ENCODE data around the gene RPAIN.
A peak's percentile ranks its signal among the peaks of the same experiment; 100 is the strongest.

Gene RPAIN, protein sequence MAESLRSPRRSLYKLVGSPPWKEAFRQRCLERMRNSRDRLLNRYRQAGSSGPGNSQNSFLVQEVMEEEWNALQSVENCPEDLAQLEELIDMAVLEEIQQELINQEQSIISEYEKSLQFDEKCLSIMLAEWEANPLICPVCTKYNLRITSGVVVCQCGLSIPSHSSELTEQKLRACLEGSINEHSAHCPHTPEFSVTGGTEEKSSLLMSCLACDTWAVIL

DNA sequence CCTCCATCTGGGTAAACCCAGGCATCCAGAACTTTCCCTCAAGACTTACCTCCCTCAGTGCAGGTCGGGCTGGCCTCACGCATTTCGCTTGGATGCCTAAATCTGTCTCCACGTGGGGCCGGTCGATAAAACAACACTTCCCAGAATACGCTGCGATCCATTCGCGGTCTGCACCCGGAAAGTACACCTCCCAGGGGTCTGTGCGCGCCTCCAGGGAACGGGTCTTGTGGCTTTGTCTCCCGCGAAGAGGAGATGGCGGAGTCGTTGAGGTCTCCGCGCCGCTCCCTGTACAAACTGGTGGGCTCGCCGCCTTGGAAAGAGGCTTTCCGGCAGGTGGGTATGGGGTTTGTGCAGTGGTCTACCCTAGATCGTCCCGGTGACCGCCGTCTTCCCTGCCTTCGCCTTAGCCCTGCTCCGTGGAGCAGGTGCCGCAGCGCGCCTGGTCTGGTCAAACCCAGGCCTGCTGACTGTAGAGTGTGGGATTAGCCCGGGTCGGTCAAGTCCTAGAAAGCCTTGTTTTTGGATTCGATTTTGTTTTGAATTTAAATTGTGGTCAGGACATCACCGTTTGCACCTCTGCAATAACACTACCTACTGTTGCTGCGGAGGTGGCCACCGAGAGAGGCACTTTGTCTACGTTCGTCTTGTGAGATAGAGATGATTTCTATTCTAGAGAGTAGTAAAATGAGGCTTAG, at the start of gene RPAIN:
TSS of gene RPAIN (plus strand) at position 224 of the 695 bp plus-strand sequence. CDS start at position 253, 29 bp downstream.
- DNase-seq: peak; percentile 83 to 87

DNA sequence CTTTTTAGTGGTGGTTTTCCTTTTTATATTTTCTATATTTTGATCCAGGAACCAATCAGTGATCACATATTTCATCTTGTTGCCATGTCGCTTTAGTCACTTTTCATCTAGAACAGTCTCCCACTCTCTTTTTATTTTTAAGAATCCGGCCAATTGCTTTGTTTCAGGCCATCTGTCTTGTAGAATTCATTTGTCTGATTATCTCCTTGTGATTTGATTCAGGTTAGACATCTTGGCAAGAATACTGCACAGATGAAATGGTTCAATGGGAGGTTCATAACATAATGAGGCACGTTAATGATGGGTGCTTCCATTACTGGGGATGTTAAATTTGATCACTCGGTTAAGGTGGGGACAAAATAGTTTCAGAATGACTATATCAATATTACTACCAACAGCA, 49.6 kb upstream of the RPAIN start:
- no peak for DNase-seq

DNA sequence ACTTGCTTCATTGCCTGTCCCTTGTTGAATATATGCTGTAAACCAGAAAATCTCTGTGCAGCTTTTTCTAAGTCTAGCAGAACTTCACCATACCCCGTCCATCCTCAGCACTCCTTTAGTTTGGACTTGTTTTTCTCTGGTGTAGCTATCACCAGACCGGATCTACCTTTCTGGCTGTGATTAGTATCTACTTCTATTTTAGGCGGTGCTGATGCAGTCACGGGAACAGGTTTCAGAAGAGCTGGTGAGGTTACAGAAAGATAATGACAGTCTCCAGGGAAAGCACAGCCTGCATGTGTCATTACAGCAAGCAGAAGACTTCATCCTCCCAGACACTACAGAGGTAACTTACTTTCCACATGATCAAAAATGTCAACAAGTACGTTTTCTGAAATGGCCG, 46.9 kb upstream of the RPAIN start:
- DNase-seq: no peak

DNA sequence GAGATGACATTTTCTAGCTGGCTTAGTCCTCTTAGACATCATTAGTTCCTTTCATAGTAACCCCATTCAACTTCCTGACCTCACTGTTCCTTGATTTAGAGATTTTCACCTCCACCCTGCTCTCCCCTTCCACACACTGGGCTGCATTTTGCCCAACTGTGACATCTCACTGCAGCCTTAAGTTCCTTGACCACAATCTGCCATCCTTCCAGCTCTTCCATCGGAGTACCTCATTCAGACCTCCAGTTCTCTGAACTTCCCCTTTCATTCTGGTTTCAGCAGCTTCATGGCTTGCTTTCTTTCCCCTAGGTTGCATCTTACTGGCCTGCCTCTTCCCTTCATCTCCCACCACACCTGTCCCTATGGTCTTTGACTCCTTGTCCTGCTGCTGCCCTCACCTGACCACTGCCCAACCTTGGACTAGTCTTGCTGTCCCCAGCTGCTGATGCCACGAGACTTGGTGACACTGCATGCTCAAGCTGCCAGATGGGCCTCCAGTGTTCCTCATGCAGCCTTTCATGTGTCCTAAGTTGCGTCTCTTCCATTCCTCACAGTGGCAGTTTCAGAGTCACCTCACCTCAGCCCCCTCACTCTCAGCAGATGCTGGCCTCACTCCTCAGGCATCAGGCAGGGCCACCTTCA, 41.3 kb upstream of the RPAIN start:
- no peak for DNase-seq

DNA sequence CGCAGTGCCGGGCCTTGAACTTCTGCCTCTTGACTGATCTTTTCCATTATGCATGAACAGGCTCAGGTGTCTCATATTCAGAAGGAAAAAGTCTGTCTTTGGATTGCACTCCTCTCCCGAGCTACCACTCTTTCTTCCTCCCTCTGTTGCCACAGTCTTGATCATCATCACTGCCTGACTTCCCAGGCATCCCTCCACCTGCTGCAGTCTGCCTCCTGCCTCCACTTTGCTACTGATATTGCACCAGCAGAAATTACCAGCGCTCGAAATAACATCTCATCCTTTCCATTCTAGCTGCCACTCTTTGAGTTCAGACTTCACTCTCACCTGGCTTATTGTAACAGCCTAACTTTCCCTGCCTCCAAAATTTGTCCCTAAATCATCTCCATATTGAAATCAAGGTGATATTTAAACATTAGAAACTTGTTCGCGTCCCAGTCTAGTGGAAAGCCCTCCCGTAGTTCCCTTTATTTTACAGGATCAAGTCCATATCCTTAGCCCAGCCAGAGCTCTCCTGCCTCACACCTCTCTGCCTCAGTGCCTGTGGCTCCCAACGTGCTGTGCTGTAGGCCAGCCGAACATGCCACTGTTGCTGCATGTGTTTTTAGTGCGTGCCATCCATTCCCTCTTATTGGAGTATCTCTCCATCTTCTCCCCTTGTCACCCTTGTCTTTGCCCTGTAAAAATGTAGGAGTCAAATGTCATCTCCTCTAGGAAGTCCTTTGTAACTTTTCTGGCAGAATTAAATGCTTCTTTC, 40.5 kb upstream of the RPAIN start:
- DNase-seq: no peak

DNA sequence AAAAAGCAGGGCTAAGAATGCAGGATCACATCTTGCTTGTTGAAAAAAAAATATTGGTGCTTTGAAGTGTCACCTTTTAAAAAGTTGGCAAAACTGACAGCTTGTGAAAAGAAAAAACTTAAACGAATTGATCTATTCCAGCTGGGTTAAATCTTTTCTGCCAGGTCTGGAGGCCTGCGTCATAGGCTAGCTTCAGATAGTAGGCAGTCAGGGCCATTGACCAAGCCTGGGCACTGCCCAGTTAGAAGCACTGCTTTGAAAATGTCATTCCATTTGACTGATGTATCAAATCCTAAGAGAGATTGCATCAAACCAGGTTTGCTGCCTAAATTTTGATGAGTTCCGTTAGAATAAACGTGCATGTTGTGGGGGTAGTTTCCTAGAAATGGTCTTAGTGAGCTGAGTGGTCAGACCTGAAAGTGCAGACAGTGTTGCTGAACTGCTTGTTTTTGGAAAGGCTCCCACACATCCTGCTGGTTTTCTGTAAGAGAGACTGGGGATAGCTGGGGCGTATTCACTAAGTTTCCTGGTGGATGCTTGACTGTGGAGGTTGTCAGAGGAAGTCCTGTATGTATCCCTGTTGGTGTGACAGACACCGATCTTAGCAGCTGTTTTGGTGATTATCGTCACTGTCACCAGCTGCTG, 39.4 kb upstream of the RPAIN start:
- no peak for DNase-seq

DNA sequence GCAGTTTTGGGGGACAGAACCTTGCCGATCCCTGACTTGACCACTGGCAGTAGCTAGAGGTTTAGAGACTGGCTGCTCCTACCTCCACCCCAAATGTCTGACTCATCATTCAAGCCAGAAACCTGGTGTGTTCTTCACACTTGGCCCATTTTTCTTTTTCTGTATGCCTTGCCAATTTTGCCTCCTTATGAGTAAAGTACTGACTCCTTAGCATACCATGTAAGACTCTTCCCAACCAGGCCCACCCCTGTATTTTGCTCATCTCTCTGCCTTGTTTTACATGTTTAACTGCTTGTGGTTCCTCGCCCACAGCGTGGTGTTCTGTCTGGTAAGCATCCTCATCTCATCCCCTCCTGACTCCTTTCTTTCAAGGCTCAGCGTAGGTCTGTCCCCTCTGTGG, 38.4 kb upstream of the RPAIN start:
- no peak for DNase-seq

DNA sequence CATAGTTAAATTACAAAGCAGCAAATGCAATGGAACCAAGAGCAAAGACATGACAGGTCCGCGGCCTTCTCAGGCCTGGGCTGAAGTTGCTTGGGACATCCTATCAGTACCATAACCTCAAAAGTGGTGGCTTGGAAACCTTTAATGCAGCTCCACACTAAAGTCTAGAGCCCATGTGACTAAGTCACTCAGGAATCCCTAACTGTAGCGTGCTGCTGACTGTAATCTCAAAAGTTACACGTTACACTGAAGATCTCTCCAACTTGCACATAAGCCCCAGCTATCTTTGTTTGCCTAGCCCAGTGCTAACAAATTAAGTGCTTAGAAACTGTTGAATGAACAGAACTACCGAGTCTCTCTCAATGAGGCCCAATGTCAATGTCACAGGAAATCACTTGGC, 28.3 kb upstream of the RPAIN start:
- DNase-seq: no peak

DNA sequence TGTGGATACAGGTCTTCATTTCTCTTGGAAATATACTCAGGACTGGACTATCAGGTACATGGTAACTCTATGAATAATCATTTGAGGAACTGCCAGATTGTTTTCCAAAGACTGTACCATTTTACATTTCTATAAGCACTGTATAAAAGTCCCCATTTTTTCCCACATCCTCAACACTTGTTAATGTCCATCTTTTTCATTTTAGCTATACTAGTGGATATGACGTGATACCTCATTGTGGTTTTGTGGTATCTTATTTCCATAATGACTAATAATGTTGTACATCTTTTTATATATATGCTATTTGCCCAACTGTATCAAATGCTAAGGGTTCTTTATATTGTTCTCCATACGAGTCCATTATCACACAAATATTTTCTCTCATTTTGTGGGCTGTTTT, 23.4 kb upstream of the RPAIN start:
- DNase-seq: no peak

DNA sequence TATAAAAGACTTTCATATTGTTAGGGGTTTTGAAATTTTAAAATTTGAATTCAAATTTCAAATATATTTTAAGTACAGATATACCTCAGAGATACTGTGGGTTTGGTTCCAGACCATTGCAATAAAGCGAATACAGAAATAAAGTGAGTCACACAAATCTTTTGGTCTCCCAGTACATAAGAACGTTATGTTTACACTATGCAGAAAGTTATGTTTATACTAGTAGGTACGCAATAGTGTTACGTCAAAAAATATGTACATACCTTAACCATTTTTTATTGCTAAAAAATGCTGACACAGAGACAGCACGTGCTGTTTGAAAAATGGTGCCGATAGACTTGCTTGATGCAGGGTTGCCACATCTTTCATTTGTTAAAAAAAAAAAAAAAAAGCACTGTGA, 20.2 kb upstream of the RPAIN start:
- DNase-seq: no peak

DNA sequence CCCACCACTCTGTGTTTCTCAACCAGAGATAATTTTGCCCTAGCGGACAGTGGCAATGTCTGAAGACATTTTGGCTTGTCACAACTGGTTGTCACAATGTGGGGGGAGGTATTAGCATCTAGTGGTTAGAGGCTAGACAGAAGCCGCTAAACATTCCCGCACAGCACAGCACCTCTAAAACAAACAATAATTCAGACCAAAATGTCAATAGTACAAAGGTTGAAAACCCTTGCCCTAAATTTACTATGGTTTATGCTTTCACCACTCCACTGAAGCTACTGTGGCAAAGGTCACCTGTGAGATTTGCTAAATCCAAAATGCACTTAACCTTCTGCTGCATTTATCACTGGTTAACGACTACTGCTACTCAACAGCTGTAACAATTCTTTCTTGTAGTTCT, 14.6 kb upstream of the RPAIN start:
- no peak for DNase-seq

DNA sequence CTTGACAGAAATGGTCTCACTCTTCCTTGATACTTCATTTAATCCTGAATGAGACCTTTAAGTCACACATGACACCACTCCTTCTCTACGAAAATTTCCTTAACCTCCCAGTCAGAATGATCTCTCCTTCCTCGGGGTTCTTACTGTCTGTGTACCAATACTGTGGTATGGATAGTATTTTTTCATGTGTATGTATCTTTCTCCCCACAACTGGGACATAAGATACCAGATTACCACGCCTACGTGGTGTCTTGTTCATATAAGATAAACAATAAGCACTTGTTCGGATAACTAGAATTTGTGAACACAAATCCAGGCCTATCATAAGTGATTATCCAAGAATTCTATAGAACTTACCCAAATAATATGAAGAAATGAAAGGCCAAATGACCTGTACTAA, 11.8 kb upstream of the RPAIN start:
- DNase-seq: no peak

DNA sequence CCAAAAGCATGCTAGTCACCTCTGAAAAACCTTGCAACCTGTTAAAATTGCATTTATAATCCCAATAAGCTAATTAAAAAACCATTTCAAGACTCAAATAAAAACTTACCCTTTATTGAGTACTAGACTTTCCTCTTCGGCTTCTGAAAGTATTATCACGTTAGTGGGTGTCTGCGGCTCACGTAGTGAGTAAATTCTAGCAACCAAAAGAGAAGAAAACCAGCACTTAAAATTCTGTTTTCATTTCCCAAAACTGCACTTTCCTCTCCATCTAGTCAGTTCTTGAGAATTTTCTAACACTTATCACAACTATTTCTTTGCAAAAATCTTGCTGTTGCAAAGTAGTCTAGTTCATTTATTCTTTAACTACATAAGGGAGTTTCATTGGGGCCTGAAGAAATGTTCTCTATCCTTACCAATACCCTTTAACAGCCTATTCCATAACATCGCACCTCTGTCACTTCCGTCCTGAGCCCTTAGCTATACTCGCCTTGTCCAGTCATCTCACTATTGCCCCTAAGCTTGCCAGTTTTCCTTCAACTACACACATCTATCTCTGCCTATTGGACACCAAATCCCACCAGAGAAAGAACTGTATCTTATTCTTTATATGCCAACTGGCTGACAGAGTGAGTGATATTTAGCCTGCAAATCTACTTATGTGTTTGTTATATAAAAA, 9.2 kb upstream of the RPAIN start:
- no peak for DNase-seq

DNA sequence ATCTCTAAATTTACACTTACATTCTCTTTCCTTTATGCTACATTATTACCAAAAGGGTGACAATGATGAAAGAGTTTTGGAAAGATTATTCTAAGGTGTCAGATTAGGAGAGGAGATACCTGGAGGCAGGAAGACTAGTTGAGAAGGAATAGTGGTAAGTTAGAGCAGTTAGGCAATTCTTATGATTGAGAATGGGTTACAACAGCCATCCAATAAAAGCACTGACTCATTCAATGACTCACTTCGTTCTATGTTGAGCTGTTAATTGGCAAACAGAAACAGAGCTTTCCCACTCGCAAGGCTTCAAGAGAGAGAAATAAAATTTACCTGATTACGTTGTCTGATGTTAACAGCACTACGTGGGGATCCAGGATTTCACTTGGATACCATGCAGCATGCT, 6.3 kb upstream of the RPAIN start:
- DNase-seq: no peak

DNA sequence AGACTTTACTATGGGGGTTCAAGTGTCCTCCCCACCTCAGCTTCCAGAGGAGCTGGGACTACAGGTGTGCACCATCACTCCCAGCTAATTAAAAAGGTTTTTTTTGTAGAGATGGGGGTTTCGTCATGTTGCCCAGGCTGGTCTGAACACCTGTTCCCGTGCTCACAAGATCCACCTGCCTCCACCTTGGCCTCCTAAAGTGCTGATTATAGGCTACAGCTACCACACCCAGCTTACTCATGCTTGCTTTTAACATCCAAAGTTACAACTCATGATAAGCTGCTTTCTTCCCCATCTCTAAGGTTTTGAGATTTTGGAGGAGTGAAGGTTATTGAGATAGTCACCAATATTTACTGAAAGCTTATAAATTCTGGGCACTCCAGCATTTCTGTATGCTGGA, 3.1 kb upstream of the RPAIN start:
- no peak for DNase-seq

DNA sequence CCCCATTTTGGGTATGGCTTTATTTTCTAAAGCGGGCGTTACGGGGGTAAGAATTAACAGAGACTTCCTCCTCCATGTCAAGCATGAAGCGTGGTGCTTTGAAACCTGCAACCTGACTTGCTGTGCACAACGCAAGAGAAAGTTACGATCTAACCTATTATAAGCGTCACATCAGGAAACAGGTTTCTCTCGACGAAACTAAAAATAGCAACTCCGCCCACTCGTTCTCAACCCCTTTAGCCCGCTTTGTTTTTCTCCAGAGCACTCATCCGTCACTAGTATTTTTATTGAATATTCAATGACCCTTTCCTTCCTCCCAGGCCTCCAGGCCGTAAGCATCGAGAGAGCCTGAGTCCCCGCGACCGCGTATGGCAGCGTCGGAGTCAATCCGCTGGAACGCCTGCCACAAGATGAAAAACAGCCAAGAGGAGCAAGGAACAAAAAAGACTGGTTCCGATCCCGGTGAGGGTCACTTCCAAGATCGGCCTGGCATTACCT, 1.1 kb upstream of the RPAIN start:
- peak in 1 of 2 experiments; percentile 22 for DNase-seq

DNA sequence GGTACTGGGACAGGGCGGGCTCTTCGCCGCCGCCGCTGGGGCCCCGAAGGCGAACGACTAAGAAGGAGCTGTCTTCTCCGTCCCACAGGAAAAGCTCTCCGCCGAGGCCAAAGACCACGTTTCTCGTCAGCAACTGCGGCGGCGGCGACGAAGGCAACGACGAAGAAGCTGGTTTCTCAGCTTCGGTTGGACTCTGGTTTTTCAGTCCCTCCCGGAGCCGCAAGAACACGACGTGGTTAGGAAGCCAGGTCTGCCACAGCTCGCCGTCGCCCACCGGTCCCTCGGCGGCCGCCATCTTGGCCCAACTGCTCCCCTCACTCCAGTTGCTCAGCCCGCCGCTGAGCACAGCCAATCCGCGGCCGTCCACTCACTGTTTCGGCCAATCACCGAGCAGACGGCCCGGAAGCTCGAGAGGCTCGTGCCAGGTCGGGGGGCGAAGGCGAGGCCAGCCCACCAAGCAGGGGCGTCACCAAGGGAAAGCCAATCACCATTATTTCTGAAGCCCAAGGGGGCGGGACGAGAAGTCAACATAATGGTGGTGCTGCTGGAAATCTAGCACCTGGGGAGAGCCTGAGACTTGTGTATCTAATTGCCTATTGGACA, 525 bp upstream of the RPAIN start, which contains the start of gene NUP88:
TSS of gene NUP88 (minus strand) at position 307 of the 603 bp plus-strand sequence. CDS start at position 295, 12 bp downstream.
- DNase-seq: peak; percentile 93 to 98

DNA sequence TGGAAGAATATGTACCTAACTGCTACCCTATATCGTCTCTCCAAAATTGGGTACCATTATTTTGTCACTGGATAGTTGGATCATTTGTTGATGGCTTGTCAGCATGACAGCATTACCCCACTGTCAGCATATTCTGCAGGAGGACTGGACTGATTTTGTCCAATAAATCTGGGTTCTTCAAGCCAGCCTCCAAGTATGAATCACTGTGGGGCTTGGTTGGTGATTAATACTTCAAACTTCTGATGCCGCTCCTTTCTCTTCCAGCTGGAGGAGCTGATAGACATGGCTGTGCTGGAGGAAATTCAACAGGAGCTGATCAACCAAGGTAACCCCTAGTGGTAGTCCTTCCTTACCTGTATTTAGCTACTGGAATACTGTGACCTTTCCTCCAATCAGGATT, 2.5 kb downstream of the RPAIN start:
- DNase-seq: no peak

DNA sequence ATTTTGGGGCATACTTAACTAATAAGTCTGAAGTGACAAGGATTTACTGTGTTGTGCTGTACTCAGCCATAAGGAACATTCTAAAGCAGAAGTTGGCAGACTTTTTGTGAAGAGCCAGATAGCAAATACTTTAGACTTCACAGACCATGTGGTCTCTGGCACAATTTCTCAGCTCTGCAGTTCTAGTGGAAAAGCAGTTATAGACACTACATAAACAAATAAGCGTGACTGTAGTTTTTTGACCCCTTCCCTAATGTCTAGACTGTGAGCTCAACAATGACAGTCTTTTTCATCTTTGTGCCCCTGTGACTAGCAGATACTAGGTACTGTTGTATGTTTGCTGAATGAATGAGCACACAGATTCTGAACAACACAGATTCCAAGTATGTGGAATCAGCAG, 4.9 kb downstream of the RPAIN start:
- DNase-seq: no peak

DNA sequence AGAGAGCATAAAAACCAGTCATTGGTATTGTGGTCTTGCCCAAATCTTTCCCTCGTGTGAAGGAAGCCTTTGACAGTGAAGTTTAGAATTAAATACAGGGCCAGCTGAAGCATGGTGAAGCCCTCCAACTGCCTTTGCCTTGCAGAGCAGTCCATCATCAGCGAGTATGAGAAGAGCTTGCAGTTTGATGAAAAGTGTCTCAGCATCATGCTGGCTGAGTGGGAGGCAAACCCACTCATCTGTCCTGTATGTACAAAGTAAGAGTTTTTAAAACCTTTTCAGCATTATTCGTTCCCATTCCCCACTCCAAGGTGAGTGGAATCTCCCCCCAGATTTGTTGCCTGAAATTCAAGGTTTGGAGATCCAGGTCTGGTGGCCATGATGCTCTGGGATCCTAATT, 5.8 kb downstream of the RPAIN start:
- no peak for DNase-seq

DNA sequence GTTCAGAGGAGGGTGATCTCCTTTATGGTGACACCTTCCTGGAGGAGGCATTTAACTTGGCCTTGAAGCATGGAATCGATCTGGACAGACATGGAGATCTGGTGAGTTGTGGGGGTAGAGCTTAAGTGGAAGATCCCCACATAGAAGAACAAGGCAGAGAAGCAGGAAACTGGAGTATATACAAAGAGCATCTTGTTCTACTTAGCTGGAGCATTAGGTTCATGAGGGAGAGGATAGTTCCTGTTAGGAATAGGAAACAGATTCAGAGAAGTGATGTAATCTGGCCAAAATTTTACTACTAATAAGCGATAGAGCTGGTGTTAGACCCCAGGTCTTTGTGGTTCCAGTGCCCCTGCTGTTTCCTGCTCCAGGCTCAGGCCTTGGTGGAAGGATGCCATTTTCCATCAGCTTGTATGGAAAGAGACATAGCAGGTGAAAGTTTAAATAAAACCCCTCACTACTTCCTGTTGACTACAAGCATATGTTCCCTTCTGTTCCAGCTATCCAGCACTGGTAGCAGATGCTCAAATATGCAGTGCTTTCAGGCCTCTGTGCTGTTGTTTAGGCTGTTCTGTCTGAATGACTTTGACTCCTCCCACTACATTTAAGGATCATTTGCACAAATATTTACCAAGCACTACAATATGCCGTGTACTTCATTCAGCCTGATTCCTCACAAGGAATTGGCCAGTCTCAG, 9.4 kb downstream of the RPAIN start:
- DNase-seq: no peak
